GM18505 (cell line): ENCODE measurements around the gene ATG2A.

Experiments
- ATAC-seq: cut with Tn5 transposase; IDR thresholded peaks from one replicate; pipeline ENCODE4 v1.9.1; 2021; ENCODE audit not compliant: unreplicated experiment
- POLR2A ChIP-seq: IDR thresholded peaks from 4 replicates; pipeline ENCODE4 v1.6.1; 2011; ENCODE audit warnings: borderline replicate concordance; ENCODE audit not compliant: insufficient read depth, insufficient read length; ENCODE audit errors: extremely low read depth

Gene ATG2A

DNA sequence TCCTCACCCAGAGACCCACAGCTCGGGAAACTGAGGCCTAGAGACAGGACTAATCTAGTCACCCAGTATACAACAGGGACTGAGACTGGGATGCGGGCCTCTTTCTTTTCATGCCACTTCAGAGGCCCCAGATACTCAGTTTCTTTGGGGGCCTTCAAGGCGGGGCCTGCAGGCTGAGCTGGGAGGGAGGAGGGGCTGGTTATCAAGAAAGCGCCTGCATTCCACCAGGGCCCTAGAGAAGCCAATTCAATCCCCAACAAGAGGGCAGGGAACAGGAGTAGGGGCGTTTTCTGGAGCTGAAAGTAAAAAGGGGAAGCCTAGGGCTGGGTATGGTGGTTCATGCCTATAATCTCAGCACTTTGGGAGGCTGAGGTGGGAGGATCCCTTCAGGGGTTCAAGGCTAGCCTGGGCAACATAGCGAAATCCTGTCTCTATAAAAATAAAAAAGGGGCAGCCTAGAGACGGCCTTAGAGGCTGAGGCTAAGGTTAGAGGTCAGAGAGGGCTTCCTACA lies 1.6 kb downstream of the ATG2A start:
- ATAC-seq, result no peak

DNA sequence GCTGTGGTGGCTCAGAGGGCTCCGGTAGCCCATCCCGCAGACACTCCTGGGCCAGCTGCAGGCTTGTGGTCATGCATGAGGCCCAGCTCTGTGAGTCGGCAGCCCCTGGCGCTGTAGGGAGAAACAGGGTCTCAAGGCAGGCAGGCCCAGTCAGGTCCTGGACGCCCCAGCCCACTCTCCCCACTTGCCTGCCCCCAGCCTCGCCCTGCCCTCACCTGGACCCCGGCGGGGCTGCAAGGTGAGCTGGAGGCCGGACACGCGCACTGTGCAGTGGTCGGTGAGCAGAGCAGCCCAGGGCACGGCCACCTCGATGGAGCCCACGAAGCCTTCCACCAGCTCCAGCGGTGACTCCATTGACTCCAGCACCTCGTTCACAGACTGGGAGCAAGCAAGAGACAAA lies 2.9 kb downstream of the ATG2A start:
- no peak for ATAC-seq
- no peak for TF ChIP-seq POLR2A

More for the DNA sequence above, 1.6 kb downstream of the ATG2A start:
- no peak for TF ChIP-seq POLR2A

- ATAC-seq, result no peak
- no peak for TF ChIP-seq POLR2A
Observed at GRCh38 chr11:64913171-64913727, 3.8 kb downstream of the ATG2A start.

- TF ChIP-seq POLR2A, result no peak
- ATAC-seq, result no peak
Observed at GRCh38 chr11:64911689-64912088, 5.3 kb downstream of the ATG2A start.

DNA sequence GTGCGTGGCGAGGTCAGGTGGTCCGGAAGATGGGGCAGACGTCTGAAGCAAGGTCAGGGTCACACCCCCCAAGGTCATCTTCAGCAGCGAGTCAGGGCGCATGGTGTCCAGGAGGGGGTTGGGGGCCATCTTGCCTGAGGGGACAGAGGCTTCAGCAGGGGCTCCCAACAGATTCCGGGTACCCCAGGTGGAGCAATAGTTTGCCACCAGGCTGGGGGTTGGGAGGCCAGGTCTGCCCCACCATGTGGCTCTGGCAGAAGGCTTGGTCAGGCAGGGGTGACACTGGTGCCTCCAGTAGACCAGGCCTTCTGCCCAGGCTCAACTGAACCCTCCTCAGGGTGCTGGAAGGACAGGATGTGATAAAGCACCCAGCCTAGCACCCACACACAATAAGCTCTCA lies 5.9 kb downstream of the ATG2A start:
- no peak for TF ChIP-seq POLR2A

GRCh38 chr11:64910451-64911093 lies 6.4 kb downstream of the ATG2A start:
- TF ChIP-seq POLR2A, result no peak
- no peak for ATAC-seq

More for the DNA sequence above, 5.9 kb downstream of the ATG2A start:
- no peak for ATAC-seq

DNA sequence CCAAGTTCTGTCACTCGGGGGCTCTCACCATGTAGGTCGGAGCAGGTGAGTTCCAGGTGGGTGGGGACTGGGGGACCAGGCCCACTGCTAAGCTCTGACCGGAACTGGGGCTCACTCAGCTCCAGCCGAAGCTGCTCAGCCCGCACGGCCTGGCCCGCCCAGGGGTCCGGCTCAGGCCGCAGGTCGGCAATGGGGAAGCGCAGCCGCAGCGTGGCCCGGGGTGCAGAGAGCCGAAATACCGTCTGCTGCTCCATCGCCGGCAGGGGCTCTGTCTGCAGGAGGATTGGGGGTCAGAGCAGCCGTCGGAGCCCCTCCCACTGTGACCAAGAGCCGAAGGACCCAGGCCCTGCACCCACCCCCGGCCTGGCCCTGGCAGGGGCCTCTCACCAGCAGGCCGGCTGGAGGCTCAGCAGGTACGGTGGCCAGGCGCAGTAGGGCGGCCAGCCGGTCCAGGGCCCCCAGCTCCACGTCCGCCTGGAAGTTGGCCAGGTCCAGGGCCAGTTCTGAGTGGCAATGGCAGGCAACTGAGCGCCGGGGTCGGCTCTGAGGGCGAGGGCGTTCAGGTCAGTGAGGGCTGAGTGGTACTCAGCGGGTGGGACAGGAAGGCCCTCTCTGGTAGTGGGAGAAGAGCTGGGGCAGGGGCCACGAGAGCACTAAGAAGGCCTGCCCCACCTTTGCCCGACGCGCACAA lies 7.2 kb downstream of the ATG2A start:
- ATAC-seq, result no peak
- no peak for TF ChIP-seq POLR2A

DNA sequence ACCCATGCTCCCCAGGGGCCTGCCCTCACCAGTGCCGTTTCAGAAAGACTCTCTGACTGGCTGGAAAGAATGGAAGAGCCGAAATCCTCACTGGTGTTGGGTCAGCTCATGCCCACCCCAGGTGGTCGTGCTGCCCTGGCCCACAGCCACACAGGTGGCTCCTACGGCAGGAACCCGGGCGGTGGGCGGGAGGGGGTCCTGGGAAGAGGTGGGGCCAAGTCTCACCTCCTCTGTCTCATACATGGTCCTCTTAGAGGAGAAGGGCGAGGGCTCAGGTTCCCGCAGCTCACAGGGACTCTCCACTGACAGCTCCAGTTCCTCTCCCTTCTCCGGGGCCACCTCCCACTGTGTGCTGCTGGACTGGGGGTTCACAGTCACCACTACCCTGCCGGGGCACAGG lies 8.2 kb downstream of the ATG2A start:
- no peak for ATAC-seq
- TF ChIP-seq POLR2A, result no peak

- ATAC-seq, result no peak
- TF ChIP-seq POLR2A, result no peak
Observed at GRCh38 chr11:64906314-64906635, 10.7 kb downstream of the ATG2A start.

- ATAC-seq, result no peak
- TF ChIP-seq POLR2A, result no peak
Observed at GRCh38 chr11:64905516-64906313, 11.3 kb downstream of the ATG2A start.

- ATAC-seq, result no peak
- TF ChIP-seq POLR2A, result no peak
Observed at GRCh38 chr11:64903291-64903833, 13.6 kb downstream of the ATG2A start.

DNA sequence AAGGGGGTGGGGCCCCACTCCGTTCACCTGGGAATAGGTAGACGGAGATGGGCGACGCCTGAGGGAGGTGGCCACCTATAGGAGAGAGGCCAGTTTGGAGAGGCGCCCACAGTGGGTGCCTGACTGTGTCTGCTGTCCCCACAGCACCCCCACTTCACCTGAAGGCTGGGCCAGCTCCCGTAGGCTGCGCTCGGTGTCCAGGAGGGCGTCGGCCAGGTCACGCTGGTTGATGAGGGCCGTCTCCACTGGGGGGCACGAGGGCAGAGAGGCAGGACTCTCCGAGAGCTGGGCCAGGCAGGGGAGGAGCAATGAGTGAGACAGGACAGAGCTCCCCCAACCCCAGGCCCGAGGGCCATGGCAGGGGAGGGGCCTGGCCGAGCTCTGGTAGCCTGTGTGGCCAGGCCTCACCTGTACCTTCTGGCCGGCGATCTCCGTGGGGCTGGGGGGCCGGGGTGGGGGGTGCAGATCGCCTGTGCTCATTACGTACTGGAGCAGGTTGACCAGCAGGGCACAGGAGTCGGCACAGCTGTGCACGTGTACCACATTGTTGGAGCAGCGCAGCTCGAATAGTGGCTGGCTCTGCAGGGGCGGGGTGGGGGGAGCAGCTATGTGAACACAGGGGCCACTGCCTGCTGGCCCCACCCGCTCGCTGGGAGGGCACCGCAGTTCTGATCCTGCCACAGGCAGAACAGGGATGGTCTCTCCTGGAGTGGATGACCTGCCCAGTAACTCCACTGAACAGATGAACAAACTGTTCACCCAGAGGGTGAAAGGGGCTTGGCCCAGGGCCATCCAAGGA lies 14.7 kb downstream of the ATG2A start:
- no peak for ATAC-seq
- TF ChIP-seq POLR2A, result no peak
